COR-L47 (cell line): ENCODE data around the gene MBP.

Experiments used
- DNase-seq: peaks from one replicate; lab custom pipeline; 2025; lab: John Stamatoyannopoulos, UW

Gene MBP

GRCh38 chr18:77133835-77134496 is 1.4 kb upstream of the MBP start:
- DNase-seq, result peak; percentile 13

GRCh38 chr18:77133051-77133834 is 660 bp upstream of the MBP start:
- DNase-seq, result no peak

- peak; percentile 43 for DNase-seq
These were observed 773 bp downstream of the MBP start for GRCh38 chr18:77131652-77132368.

- DNase-seq, result no peak
These were observed 1.4 kb downstream of the MBP start for GRCh38 chr18:77131100-77131651.

GRCh38 chr18:77130229-77131099 is 2.1 kb downstream of the MBP start:
- no peak for DNase-seq

GRCh38 chr18:77129150-77129551 is 3.4 kb downstream of the MBP start:
- no peak for DNase-seq

- DNase-seq, result peak; percentile 73
These were observed 4.6 kb downstream of the MBP start for GRCh38 chr18:77127769-77128671.

- DNase-seq, result no peak
These were observed 8.1 kb downstream of the MBP start for GRCh38 chr18:77124452-77124922.

- DNase-seq, result no peak
These were observed 9.0 kb downstream of the MBP start for GRCh38 chr18:77123320-77124231.

GRCh38 chr18:77121523-77121922 is 11.1 kb downstream of the MBP start:
- no peak for DNase-seq

GRCh38 chr18:77119851-77120491 is 12.6 kb downstream of the MBP start:
- no peak for DNase-seq

GRCh38 chr18:77119101-77119850 is 13.3 kb downstream of the MBP start:
- no peak for DNase-seq

GRCh38 chr18:77118256-77119090 is 14.1 kb downstream of the MBP start:
- no peak for DNase-seq

GRCh38 chr18:77116201-77117080 is 16.1 kb downstream of the MBP start:
- DNase-seq, result no peak

- no peak for DNase-seq
These were observed 17.2 kb downstream of the MBP start for GRCh38 chr18:77115192-77115953.
